KOPT-K1 (cell line): ENCODE results near the gene TFEC.
"Not testable (repeated sequence)": the region's sequence is repeated elsewhere in the genome, so short reads cannot be mapped to it uniquely, and the experiment has no call there.

Experiments
- H3K27ac ChIP-seq: fragments of 200-600 bp; sonication (generic); 2 replicates; pipeline ENCODE4 v1.5.1; 2016; ENCODE audit warnings: antibody characterized with exemption, mild to moderate bottlenecking, low read depth, low read length; ENCODE audit not compliant: poor library complexity, severe bottlenecking
- H3K36me3 ChIP-seq: fragments of 200-600 bp; sonication (generic); 2 replicates; pipeline ENCODE4 v1.5.1; 2017; ENCODE audit warnings: antibody characterized with exemption, mild to moderate bottlenecking, low read length, moderate library complexity; ENCODE audit not compliant: insufficient read depth
- H3K9me3 ChIP-seq: fragments of 200-600 bp; sonication (generic); 2 replicates; pipeline ENCODE4 v1.5.1; 2017; ENCODE audit warnings: antibody characterized with exemption, low read length, mild to moderate bottlenecking; ENCODE audit not compliant: insufficient read depth, poor library complexity, severe bottlenecking

The TFEC gene

GRCh38 chr7:115968596-115968995 is 62.0 kb downstream of the TFEC start:
- H3K9me3 ChIP-seq: no peaks in the 10 kb centered on the region
- no peak overlapping the region for H3K27ac ChIP-seq
- H3K36me3 ChIP-seq: peaks cover 79% of the 10 kb centered on the region

- Histone ChIP-seq H3K9me3 (no peaks in the 10 kb centered on the region), H3K27ac (no peak overlapping the region), H3K36me3 (peaks cover 79% of the 10 kb centered on the region)
These were observed 62.4 kb downstream of the TFEC start for GRCh38 chr7:115968171-115968570.

GRCh38 chr7:115965796-115966475 is 64.6 kb downstream of the TFEC start:
- Histone ChIP-seq H3K36me3 (peaks cover 74% of the 10 kb centered on the region), H3K9me3 (peaks cover 2% of the 10 kb centered on the region), H3K27ac (no peak overlapping the region)

- Histone ChIP-seq H3K27ac (no peak overlapping the region), H3K36me3 (peaks cover 75% of the 10 kb centered on the region), H3K9me3 (peaks cover 9% of the 10 kb centered on the region)
These were observed 65.3 kb downstream of the TFEC start for GRCh38 chr7:115965236-115965635.

- Histone ChIP-seq H3K36me3 (peaks cover 73% of the 10 kb centered on the region), H3K27ac (no peak overlapping the region), H3K9me3 (peaks cover 14% of the 10 kb centered on the region)
These were observed 65.8 kb downstream of the TFEC start for GRCh38 chr7:115964799-115965198.

GRCh38 chr7:115962340-115962739 is 68.2 kb downstream of the TFEC start:
- Histone ChIP-seq H3K9me3 (peaks cover 21% of the 10 kb centered on the region), H3K27ac (no peak overlapping the region), H3K36me3 (peaks cover 73% of the 10 kb centered on the region)

- peaks cover 6% of the 10 kb centered on the region for H3K9me3 ChIP-seq
- H3K27ac ChIP-seq: no peak overlapping the region
- H3K36me3 ChIP-seq: peaks cover 81% of the 10 kb centered on the region
These were observed 76.8 kb downstream of the TFEC start for GRCh38 chr7:115953592-115954255.

GRCh38 chr7:115952832-115953231 is 77.7 kb downstream of the TFEC start:
- Histone ChIP-seq H3K36me3 (peaks cover 73% of the 10 kb centered on the region), H3K27ac (no peak overlapping the region), H3K9me3 (peaks cover 6% of the 10 kb centered on the region)

- Histone ChIP-seq H3K36me3 (peaks cover 68% of the 10 kb centered on the region), H3K9me3 (peaks cover 6% of the 10 kb centered on the region), H3K27ac (no peak overlapping the region)
These were observed 79.0 kb downstream of the TFEC start for GRCh38 chr7:115951547-115951946.

GRCh38 chr7:115941703-115942268 is 88.8 kb downstream of the TFEC start:
- Histone ChIP-seq H3K27ac (no peak overlapping the region), H3K36me3 (peaks cover 92% of the 10 kb centered on the region), H3K9me3 (no peaks in the 10 kb centered on the region)

GRCh38 chr7:115940460-115941060 is 90.0 kb downstream of the TFEC start:
- Histone ChIP-seq H3K36me3 (peaks cover 92% of the 10 kb centered on the region), H3K9me3 (no peaks in the 10 kb centered on the region), H3K27ac (no peak overlapping the region)

GRCh38 chr7:115937960-115938359 is 92.6 kb downstream of the TFEC start:
- H3K9me3 ChIP-seq: no peaks in the 10 kb centered on the region
- H3K27ac ChIP-seq: no peak overlapping the region
- H3K36me3 ChIP-seq: peaks cover 79% of the 10 kb centered on the region

- Histone ChIP-seq H3K9me3 (no peaks in the 10 kb centered on the region), H3K36me3 (peaks cover 34% of the 10 kb centered on the region), H3K27ac (no peak overlapping the region)
These were observed 97.1 kb downstream of the TFEC start for GRCh38 chr7:115933471-115933870.

- Histone ChIP-seq H3K36me3 (peaks cover 28% of the 10 kb centered on the region), H3K9me3 (no peaks in the 10 kb centered on the region), H3K27ac (no peak overlapping the region)
These were observed 97.7 kb downstream of the TFEC start for GRCh38 chr7:115932880-115933279.

- H3K9me3 ChIP-seq, H3K27ac ChIP-seq, H3K36me3 ChIP-seq: not testable (repeated sequence)
These were observed 100.4 kb downstream of the TFEC start for GRCh38 chr7:115930184-115930583.
